LNCaP clone FGC (cell line): ENCODE data around the gene NR3C1.
"Not testable (repeated sequence)": the region's sequence is repeated elsewhere in the genome, so short reads cannot be mapped to it uniquely, and the experiment has no call there.

Experiments used
- DNase-seq: peaks from one replicate; pipeline ENCODE4 v3.0.0-alpha.2; 2011; ENCODE audit warnings: low read depth
- H3K4me3 ChIP-seq: 2 replicates; pipeline ENCODE4 v1.5.1; 2011; ENCODE audit warnings: mild to moderate bottlenecking, low read depth, low read length, control low read depth
- TF ChIP-seq, protein P1 (sequence below): IDR thresholded peaks from 2 replicates; pipeline ENCODE4 v1.5.1; 2012; ENCODE audit warnings: mild to moderate bottlenecking; ENCODE audit not compliant: control insufficient read depth, insufficient read depth; ENCODE audit errors: extremely low read depth

Gene NR3C1

DNA sequence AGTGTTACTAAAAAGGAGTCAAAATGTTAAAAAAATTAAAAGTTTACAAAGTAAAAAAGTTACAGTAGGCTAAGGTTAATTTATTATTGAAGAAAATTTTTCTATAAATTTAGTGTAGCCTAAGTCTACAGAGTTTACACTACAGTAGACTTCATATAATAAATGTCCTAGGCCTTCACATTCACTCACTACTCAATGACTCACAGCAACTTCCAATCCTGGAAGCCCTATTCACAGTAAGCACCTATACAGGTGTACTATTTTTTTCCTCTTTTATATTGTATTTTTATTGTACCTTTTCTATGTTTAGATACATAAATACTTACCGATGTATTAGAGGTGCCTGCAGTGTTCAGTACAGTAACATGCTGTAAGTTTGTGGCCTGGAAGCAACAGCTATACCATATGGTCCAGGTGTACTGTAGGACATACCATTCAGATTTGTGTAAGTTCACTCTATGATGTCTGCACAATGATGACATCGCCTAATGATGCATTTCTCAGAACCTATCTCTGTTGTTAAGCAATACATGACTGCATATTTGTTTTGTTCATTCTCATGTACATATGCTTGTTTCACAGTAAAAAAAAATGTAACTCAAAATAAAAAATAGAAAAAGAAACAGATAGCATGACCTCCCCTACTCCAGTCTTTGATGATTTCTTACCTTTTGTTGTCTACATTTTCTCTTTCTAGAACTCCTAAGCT, 64.7 kb downstream of the NR3C1 start:
- DNase-seq = no peak
- TF ChIP-seq, protein P1, sequence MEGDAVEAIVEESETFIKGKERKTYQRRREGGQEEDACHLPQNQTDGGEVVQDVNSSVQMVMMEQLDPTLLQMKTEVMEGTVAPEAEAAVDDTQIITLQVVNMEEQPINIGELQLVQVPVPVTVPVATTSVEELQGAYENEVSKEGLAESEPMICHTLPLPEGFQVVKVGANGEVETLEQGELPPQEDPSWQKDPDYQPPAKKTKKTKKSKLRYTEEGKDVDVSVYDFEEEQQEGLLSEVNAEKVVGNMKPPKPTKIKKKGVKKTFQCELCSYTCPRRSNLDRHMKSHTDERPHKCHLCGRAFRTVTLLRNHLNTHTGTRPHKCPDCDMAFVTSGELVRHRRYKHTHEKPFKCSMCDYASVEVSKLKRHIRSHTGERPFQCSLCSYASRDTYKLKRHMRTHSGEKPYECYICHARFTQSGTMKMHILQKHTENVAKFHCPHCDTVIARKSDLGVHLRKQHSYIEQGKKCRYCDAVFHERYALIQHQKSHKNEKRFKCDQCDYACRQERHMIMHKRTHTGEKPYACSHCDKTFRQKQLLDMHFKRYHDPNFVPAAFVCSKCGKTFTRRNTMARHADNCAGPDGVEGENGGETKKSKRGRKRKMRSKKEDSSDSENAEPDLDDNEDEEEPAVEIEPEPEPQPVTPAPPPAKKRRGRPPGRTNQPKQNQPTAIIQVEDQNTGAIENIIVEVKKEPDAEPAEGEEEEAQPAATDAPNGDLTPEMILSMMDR = no peak
- no peak overlapping the region for H3K4me3 ChIP-seq

DNA sequence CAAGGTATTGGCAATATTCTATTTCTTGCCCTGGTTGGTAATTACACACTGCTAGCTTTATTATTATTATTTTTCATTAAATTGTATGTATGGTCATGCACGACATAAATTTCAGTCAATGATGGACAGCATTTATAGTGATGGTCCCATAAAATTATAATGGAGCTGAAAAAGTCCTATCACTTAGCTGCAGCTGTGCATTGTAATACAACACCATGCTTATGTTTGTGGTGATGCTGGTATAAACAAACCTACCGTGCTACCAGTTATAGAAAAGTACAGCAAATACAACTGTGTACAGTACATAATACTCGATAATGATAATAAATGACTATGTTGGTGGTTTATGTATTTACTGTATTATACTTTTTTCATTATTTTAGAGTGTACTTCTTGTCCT, 65.5 kb downstream of the NR3C1 start:
- no peak overlapping the region for H3K4me3 ChIP-seq
- DNase-seq = no peak
- TF ChIP-seq, protein P1 = no peak

DNA sequence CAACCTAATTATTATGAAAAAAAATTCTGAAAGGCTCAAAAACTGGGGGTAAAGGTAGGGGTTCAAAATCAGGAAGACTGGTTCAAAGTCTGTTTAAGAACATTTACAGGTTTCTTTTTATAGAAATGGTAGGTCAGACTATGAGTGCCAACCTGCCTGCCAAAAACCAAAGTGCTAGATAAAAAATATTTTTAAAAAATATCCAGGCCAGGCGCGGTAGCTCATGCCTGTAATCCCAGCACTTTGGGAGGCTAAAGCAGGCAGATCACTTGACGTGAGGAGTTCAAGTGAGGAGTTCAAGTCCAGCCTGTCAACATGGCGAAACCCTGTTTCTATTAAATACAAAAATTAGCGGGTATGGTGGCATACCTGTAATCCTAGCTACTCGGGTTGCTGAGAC, 67.0 kb downstream of the NR3C1 start:
- H3K4me3 ChIP-seq = no peak overlapping the region
- DNase-seq = no peak
- TF ChIP-seq, protein P1 = no peak

DNA sequence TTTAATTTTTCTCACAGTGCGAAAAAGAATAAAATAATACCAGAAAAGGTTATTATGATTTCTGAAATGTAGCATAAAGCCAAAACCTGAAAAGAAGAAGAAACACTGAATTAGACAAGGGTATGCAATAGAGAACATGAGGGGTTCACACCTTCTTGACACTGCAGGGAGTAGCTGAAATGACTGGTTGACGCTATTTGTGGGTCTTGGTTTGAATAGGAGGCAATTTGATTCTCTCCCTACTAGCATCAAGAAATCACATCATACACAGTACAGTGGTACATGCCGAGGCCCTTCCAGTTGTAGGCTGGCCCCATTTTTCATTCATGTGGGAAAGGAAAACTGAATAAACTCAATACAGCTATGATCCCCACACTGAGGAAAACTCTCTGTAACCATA, 68.6 kb downstream of the NR3C1 start:
- TF ChIP-seq, protein P1 = no peak
- no peak overlapping the region for H3K4me3 ChIP-seq
- DNase-seq = no peak

DNA sequence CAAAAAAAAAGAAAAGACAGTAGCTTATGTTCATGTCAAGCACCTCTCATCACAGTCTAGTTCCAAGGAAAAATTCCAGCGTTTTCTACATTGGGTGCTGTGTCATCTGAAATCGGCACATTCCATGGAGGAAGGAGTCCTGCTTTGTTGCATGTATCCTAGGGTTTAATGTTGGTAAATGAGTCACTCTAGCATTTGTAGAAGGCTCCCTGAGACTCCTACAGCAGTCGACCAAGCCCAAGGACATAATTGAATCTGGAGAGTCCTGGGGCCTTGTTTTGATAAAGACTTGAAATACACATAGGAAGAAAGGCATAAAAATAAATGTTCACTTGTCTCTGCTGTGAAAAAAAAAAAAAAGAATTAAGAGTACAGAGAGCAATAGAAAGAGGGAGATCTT, 69.1 kb downstream of the NR3C1 start:
- not testable (repeated sequence) for DNase-seq, H3K4me3 ChIP-seq

DNA sequence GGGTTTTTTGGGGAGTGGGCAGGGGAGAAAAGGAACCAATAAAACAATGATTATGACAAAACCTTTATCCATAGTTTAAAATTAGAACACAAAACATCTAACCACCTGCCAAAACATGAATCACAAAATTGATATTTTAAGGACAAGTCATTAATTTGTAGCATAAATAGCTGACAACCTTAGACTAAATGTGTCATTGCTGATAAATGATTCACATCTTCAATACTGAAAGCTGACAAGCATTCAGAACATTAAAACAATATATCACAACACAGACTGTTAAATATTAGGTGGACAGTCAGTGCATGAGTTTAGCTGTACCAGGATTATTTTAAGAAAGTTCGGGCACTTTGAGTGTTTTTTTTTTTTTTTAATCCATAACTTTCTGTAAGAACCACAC, 71.5 kb downstream of the NR3C1 start:
- no peak overlapping the region for H3K4me3 ChIP-seq
- DNase-seq = no peak
- TF ChIP-seq, protein P1 = no peak

DNA sequence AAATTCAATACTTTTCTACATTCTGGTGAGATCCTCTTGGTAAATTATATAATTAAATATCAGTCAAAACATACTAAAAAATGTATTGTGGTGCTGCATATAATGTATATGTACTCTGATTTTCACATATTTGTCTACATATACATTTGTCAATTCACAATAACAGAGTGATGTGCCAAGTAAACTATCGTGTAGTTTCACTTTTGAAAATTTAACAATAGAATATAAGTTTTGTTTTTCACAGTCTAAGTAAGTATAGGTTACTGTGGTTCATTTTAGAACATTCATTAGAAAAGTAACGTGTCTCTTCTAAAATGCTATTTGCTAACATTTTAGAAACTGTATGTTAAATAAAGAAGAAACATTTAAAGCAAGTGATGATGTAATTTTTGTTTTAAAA, 73.6 kb downstream of the NR3C1 start:
- no peak overlapping the region for H3K4me3 ChIP-seq
- TF ChIP-seq, protein P1 = no peak
- no peak for DNase-seq
